DOHH2 (cell line): ENCODE results near the gene GRAP.

Source experiments
- CTCF ChIP-seq: fragments of 200-600 bp; sonication (generic); IDR thresholded peaks from one replicate; pipeline ENCODE4 v1.5.1; 2014; ENCODE audit warnings: antibody characterized with exemption, mild to moderate bottlenecking, low read depth, low read length; ENCODE audit not compliant: poor library complexity, severe bottlenecking
- EZH2phosphoT487 ChIP-seq: fragments of 200-600 bp; sonication (generic); IDR thresholded peaks from 2 replicates; pipeline ENCODE4 v1.6.1; 2017; ENCODE audit warnings: borderline replicate concordance, mild to moderate bottlenecking, antibody characterized with exemption, low read length, moderate library complexity, mixed read lengths

- no peak for TF ChIP-seq CTCF
- no peak for TF ChIP-seq EZH2phosphoT487
Observed at GRCh38 chr17:18988546-18989173, 58.1 kb downstream of the GRAP start.
